NCI-H69 (cell line): ENCODE measurements around the gene FOSL1.
A peak's percentile ranks its signal among the peaks of the same experiment; 100 is the strongest.

Source experiments
- DNase-seq: peaks from one replicate; lab custom pipeline; 2025; lab: John Stamatoyannopoulos, UW

The FOSL1 gene

DNA sequence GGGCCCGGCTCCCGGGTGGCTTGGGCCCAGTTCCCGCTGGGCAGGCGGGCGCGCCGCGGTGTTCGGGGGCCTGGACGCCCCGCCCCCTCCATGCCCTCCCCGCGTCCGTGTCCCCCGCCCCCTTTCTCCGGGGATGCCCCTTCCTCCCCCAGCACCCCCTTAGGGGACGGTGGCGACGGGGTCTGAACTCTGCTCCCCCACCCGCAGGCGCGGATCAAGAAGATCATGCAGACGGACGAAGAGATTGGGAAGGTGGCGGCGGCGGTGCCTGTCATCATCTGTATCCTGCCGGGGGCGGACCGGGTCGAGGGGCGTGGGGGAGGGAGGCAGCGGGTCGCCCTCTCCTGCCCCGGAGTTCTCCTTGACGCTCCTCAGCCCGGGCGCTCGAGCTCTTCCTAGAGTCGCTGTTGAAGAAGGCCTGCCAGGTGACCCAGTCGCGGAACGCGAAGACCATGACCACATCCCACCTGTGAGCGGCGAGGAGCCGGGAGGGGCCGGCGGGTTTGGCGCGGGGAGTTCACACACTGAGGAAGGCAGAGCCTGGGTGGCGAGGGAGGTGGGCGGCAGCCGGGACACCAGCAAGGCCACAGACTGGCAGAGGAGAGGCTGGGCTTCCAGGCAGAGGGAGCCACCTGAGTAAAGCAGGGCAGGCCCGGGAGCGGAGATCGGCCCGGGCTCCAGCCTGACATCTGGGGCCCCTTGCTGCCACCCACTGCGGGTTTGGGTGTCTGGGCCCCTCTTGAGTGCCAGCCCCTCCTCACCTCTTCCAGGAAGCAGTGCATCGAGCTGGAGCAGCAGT is 19.6 kb upstream of the FOSL1 start:
- peak; percentile 71 for DNase-seq

DNA sequence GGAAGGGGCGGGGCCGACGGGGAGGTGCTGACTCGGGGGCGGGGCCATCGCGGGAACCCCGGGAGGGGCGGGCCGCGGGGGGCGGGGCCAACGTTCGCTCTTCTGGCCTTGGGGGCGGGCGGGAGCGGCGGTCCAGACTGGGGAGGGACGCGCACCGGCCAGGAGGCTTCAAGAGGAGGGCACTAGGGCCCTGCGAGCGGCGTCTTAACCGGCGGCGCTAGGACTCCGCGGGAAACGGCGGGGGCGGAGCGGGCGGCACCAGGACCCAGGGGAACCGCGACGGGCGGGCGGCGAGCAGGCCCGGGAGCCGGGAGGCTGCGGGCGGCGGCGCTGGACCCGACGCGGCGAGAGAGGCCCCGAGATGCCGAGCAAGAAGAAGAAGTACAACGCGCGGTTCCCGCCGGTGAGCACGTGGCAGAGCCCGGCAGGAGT is 19.0 kb upstream of the FOSL1 start, which contains the start of gene DRAP1:
TSS of gene DRAP1 (plus strand) at position 286 of the 432 bp plus-strand sequence. CDS start at position 362, 76 bp downstream.
- peak; percentile 99 for DNase-seq

DNA sequence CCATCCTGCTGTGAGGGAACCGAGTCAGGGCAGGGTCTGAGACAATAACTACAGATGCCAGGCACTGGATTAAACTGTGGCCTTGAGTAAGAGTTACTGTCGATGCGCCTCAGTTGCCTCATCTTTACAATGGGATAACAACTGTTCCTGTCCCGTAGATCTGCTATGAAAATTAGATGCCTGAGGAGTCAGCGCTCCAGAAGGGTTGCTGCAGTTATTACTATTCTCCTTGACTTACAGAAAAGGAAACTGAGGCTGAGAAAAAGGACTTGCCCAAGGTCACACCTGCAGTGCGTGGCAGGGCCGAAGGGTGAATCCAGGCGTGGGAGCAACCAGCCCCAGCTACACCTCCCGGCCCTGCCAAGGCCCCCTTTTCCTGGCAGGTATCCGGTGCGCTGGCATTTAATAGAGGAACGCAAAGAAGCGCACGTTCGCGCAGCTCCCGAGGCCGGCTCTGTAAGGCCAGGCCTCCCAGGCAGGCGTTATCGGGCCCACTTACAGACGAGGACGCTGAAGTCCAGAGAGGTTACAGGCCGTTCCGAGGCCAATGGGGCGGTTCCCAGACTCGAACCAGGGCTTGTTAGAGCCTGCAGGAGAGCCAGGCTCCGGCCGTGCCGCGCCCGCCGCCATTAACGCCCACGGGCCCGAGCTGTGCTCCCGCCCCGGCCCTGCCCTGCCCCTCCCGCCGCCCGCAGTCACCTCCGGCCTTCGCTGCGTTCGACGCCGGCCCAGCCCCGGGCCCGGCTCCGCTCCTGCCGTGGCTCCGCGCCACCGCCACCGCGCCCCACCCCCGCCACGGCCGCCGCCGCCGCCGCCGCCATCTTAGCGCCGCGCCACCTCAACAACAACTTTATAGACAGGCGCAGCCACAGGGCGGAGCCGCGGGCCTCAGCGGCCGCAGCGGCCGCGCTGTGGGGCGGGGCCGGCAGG is 18.3 kb upstream of the FOSL1 start, which contains the start of gene C11orf68:
TSS of gene C11orf68 (minus strand) at position 852 of the 930 bp plus-strand sequence. CDS start at position 821, 31 bp downstream.
- DNase-seq: peak; percentile 76

DNA sequence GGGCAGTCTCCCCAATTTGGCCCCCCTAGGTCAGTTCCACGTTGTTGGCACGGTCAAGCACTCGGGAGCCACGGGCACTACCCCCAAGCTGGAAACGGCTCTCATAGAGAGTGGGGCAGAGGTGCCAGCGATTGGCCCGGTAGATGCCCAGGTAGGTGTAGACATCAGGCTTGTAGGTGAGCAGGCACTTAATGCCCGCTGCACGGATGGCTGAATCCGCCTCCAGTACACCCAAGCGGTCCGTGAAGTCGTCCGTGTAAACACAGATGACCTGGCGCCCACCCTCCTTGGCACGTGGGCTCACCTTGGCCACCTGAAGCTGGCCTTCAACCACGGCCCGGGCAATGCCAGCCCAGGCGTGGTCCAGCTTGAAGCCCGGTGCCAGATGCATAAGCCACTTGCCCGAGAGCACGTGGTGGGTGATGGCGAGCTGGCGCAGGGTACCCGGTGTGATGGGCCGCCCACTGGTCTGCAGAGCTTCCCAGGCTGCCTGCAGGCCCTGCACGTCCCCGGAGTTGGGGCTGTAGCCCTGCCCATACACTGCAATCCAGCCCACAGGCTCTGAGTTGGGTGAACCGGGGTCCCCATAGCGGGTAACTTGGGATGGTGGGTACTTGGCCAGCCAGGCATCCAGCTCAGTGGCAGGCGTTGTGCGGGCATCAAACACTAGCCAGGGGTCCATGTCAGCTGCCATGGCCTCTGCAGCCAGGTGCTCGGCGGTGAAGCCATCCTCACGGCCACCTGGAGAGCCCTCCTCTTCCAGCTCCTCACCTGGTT is 17.4 kb upstream of the FOSL1 start:
- DNase-seq: no peak

DNA sequence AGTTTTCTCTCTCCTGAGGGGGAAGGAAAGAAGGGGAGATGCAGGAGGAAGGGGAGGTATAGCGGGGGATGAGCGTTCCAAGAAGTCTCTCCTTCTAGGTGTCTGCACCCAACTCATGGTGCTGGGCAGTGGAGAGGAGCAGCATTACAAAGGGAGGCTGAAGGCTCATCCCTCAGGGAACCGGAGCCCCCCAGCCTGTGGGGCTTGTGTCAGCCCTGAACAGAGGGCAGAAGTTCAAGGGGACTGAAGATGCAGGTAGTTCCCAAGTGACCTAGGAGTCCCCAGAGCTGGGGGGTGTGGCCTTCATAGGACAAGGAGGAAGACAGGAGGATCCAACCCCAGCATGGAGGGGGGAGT is 16.9 kb upstream of the FOSL1 start:
- no peak for DNase-seq

DNA sequence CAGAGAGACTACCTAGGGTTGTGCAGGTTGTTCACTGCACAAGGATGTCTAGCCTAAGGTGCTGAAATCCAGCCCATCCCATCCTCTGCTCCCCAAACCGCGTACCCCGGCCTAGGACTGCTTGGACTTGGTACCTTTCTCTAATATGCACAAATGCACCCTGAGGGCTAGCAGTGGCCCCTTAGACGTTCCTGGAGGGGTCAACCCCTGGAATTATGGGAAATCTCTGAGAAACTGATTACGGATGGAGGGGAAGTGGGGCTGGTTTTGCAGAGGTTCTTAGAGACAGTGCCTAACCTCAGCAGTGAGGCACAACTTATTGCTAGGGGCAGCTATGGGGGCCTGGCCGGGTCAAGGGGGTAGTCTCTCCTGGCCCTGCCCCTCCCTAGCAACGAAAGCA is 16.2 kb upstream of the FOSL1 start:
- DNase-seq: no peak

DNA sequence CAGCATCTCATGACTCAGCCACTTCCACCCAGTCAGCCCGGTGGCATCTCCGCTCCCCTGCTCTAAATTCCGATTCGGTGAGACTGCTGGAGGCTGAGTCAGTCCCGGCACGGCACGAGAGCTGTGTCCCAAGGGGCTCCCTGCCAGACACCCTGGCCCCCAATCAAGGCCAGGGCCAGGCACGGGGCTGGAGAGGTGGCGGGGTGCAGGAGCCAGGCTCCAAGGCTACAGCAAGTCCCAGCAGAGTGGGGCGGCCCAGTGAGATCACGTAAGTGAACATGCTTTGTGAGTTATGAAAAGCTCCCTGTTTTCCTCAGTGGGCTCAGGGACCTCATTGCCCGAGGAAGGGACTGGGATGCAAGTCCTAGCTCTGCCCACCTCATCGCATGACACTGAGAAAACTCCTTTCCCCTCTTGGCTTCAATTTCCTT is 15.6 kb upstream of the FOSL1 start:
- no peak for DNase-seq

DNA sequence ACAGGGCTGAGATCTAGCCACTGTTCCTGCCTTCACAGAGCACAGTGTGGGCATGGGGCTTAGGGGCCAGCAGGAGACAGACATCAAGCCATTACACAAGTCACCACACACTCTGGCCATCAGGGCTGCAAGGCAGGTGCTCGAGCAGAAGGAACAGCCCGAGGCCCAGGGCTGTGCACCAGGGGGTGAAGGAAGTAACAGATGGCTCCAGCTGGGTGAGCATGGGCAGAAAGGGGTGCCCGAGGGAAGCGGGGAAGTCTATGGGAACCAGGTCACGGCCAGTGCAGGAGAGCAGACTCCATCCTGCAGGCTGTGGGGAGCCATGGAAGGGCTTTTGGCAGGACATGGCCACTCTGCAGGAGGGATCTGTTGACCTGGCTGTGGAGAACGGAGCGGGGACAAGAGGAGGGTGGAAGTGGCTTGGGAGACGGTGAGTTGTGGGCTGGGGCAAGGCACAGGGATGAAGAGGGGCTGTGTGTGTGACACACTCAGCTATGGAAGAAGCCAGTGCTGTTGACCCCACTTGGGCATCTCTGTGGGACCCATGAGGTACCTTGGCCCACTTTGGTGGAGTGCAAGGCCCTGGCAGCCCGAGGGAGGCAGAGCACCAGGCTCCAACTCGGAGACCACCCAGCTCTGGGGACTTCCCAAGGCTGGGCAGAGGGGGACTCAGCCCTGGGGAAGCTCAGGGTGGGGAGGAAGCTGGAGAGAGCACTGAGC is 15.1 kb upstream of the FOSL1 start:
- DNase-seq: peak; percentile 78

DNA sequence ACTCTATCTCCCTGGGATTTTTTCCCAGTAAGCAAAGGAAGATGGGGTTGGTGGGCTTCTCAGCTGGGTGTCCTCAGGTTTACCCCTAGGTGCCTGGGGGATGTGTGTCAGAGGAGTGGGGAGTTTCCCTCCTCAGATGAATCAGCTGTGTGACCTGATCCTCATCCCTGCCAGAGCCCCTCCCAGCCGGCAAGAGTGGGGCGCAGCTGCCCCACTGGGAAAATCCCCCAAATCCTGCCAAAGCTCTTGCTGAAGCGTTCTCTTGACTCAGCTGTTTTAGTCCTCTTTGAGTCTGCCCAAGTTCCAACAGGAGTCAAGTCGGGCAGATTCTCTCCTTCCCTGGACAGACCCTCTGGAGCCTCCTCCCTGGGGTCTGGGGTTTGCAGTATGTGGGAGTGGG is 12.7 kb upstream of the FOSL1 start:
- DNase-seq: no peak

DNA sequence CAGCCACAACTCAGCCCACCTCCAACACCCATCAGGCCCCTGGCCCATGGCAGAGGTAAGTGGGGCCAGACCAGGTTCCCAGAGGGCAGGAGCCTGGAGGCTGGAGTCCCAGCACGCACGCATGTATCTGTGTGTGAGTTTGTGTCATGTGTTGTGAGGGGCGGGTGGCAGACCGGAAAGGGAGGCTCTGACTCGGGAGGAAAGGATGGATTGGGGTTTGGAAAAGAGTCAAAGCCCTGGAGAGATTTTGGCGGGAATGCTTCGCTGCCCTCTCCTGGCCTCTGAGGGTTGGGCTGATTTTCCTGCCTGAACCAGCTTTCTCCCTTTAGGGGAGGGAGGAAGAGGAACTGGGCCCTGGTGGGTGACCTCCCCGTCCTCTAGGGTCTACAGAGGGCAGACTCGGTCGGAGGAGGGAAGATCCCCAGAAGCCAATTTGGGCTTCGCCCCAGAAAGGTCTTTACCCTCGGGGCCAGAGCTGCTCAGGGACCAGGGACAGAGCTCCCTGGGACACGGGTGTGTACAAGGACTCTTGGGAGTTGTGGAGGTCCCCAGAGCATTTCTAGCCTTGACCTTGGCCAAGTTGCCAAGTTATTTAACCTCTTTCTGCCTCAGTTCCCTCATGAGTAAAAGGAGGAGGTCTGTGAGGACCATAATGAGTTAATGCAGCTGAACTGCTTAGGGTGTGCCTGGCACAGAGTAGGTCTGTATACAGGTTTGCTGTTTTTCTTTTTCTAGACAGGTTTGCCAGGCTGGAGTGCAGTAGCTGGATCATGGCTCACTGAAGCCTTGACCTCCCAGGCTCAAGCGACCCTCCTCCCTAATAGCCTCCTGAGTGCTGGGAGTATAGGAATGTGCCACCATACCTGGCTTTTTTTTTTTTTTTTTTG is 11.7 kb upstream of the FOSL1 start:
- DNase-seq: peak; percentile 72

DNA sequence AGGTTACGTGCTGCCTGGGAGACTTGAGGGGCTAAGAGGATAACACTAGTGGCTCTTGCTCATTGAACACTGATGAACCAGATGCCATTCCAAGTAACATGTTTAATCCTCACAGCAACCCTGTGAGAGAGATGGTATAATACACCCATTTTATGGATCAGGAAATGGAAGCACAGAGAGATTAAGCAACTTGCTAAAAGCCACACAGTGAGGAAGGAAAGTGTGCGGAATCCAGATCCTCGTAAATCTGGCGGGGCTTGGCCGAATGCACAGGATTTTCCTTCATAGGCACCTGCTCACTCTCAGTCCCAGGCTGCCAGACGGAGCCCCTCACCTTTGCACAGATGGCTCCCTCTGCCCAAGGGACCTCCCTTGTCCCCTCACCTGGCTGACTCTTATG is 7.7 kb upstream of the FOSL1 start:
- DNase-seq: no peak

DNA sequence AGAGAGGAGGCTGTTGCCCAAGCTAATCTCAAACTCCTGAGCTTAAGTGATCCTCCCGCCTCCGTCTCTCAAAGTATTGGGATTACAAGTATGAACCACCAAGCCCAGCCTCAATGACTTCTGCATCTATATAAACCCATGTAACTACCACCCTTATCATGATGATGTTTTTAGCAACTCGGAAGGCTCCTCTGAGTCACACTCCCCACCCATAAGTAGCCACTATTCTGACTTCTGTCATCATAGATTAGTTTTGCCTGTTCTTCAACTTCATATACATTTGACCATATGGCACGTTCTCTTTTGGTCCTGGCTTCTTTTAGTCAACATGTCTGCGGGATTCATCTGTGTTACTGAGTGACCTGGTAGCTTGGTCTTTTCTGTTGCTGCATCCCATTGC is 6.4 kb upstream of the FOSL1 start:
- DNase-seq: no peak

DNA sequence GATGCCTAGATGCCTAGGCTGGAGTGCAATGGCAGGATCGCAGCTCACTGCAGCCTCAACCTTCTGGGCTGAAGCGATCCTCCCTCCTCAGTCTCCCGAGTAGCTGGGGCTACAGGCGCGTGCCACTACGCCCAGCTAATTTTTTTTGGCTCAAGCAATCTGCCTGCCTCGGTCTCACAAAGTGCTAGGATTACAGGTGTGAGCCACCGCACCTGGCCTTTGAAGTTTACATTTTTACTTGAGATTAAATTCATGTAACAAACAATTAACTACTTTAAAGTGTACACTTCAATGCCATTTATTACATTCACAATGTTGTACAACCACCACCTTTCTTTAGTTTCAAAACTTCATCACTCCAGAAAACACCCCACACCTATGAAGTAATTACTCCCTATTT is 3.5 kb upstream of the FOSL1 start:
- DNase-seq: no peak

DNA sequence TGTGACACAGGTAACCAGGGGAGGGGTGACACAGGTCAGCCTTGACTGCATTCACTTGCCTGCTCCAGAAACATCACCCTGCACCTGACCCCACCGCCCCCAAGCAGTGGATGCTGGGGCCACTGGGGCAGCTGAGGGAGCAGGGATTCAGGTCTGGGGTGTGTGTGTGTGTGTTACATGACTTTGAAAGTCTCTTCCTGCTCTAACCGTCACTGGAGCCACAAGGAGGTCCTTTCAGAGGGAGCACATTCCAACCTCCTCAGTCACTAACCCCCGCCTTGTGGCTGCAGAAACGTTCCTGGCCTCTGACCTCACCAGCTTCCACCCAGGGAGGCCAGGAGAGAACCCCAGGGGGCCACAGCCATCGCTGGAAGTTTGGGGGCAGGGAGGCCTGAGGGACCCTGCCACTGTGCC is 2.9 kb upstream of the FOSL1 start:
- DNase-seq: no peak

DNA sequence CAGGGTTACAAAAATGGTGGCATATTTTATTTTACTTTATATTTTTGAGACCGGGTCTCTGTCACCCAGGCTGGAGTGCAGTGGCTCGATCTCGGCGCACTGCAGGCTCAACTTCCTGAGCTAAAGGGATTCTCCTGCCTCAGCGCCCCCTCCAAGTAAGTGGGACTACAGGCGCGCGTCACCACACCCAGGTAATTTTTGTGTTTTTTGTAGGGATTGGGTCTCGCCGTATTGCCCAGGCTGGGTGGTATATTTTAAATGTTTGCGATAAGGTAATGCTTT is 652 bp upstream of the FOSL1 start:
- DNase-seq: no peak

DNA sequence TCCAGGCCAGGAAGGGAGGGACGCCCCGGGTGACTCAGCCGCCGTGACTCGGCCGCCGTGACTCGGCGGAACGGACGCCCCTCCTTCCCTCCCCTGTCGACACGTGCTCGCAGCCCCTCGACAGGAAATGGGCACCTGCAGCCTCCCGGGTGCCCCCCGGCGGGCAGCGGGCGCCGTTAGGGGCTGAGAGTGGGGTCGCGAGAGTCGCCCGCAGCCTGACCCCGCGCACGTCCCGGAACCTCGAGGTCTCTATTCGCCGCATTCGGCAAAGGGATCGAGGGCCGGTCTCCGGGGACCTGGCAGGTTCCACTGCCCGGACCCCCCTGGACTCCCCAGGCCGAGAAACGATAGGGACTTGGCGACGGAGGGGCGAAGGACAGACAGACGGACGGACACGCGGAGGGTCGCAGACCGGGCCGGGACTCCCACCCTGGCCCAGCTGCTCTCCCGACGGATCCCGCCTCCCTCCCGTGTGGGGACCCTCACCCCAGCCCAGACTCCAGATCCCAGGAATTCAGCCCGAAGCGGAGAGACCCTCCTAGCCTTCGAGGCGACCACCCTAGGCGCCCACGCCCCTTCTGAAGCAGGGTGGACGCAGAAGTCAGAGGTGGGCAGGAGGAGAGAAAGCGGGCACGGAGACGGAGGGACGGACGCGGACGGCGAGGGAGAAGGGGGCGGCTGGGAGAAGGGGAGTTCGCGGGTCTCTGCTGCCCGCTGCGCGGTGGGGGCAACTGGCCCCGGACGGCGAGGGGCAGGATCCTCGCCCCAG is 648 bp downstream of the FOSL1 start:
- DNase-seq: peak; percentile 47

DNA sequence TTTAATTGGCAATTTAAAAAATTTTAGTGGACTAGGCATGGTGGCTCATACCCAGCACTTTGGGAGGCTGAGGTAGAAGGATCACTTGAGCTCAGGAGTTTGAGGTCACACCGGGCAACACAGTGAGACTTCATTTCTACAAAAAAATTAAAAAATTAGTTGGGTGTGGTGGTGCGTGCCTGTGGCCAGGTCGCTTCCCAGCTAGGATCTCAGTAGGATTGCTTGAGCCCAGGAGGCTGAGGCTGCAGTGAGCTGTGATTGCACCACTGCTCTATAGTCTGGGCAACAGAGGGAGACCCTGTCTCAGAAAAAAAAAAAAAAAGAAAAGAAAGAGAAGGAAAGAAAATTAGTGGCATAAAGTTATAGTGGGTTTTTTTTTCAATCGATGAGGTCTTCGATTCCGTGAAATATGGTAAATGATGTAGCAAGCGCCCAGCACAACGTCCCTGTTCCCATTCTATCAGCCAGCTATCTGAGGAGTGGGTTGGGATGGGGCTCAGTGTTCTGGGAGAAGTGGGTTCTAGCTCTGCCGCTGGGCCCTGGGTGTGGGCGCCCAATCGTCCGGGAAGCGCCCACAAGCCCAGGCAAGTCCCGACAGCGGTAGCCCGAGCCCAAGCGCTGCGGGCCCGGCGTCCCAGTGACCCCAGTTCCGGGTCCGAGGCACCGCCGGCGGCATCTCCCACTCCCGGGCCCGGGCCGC is 1.4 kb downstream of the FOSL1 start:
- DNase-seq: no peak

DNA sequence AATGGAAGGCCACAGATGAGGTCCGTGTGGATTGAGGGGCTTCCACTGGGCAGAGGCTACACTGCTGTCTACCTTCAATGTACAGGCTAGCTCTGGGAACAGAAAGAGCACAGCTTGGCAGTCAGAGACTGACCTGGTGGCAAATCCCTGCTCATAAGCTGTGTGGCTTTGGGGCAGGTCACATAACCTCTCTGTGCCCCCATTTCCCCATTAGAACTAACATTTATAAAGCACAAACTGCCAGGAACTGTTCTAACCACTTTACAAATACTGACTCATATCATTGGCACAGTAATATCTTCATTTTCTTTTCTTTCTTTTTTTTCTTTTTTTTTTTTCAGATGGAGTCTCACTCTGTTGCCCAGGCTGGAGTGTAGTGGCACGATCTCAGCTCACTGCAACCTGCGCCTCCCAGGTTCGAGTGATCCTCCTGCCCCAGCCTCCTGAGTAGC is 3.1 kb downstream of the FOSL1 start:
- DNase-seq: no peak
